ENCODE results near the gene GRIK3. TPM values are rescaled to one million over a fixed set of nuclear protein-coding genes. Genes with fewer than 3 reads are reported as not detected.

The GRIK3 gene
- total RNA-seq, 1 experiment from 2014 or later = 5.5 TPM

GRCh38 chr1:36975642-36976041 is 58.7 kb downstream of the GRIK3 start:
- CTCF ChIA-PET = no interaction called here
- no peak overlapping the region for H3K27ac Mint-ChIP-seq

More at GRCh38 chr1:36975642-36976041, 58.7 kb downstream of the GRIK3 start:
- ATAC-seq (no peak), DNase-seq (ENCODE audit: low spot score) (no peak)
- POLR2A ChIA-PET = no interaction called here
- H3K9me3 Mint-ChIP-seq = peaks cover 14% of the 10 kb centered on the region
- peaks cover 4% of the 10 kb centered on the region; the same call in 1 of the 2 replicates for H3K36me3 Mint-ChIP-seq
- H3K4me1 Mint-ChIP-seq = peaks cover 12% of the 10 kb centered on the region; the same call in 1 of the 2 replicates
- TF ChIP-seq USF2 (CRISPR knock-in tag; IDR thresholded peaks at IDR 0.05) (peak; percentile 90), FOXP4 (CRISPR knock-in tag; IDR thresholded peaks at IDR 0.05) (no peak), ZNF281 (CRISPR knock-in tag; IDR thresholded peaks at IDR 0.05) (no peak), RELA (CRISPR knock-in tag; IDR thresholded peaks at IDR 0.05; ENCODE audit: borderline replicate concordance) (no peak), ZBTB21 (CRISPR knock-in tag; IDR thresholded peaks at IDR 0.05; ENCODE audit: borderline replicate concordance) (no peak), AR (CRISPR knock-in tag; IDR thresholded peaks at IDR 0.05) (no peak), NR2C2 (CRISPR knock-in tag; IDR thresholded peaks at IDR 0.05) (no peak), E2F4 (CRISPR knock-in tag; IDR thresholded peaks at IDR 0.05; ENCODE audit: borderline replicate concordance, low read depth) (no peak), ZSCAN18 (CRISPR knock-in tag; IDR thresholded peaks at IDR 0.05) (no peak), USF1 (CRISPR knock-in tag; IDR thresholded peaks at IDR 0.05) (peak; percentile 83), ZNF416 (CRISPR knock-in tag; IDR thresholded peaks at IDR 0.05) (no peak), PRDM15 (CRISPR knock-in tag; IDR thresholded peaks at IDR 0.05) (no peak), CBFB (CRISPR knock-in tag; IDR thresholded peaks at IDR 0.05; ENCODE audit: low read depth) (no peak), GTF2I (CRISPR knock-in tag; conservative IDR thresholded peaks at IDR 0.05) (no peak), CDX4 (CRISPR knock-in tag; IDR thresholded peaks at IDR 0.05; ENCODE audit: borderline replicate concordance) (no peak), NFYB (CRISPR knock-in tag; conservative IDR thresholded peaks at IDR 0.05; ENCODE audit: low read depth) (no peak)
- H3K27me3 Mint-ChIP-seq (ENCODE audit: low read depth) = no peaks in the 10 kb centered on the region
- no peak overlapping the region for H3K4me3 Mint-ChIP-seq

Measured in WTC11 (cell line).